Measurements from ENCODE around the gene SDR42E1. TPM values are rescaled to one million over a fixed set of nuclear protein-coding genes. Genes with fewer than 3 reads are reported as not detected.
A peak's percentile ranks its signal among the peaks of the same experiment; 100 is the strongest.

SDR42E1 gene
- polyA plus RNA-seq, 1 donor, result 18.6 TPM

GRCh38 chr16:81942007-81942601 lies 69.2 kb downstream of the SDR42E1 start:
- no peaks in the 10 kb centered on the region for H3K27me3 ChIP-seq (ENCODE audit: control insufficient read depth, insufficient read depth, low read length)
- no peaks in the 10 kb centered on the region for H3K4me1 ChIP-seq (ENCODE audit: control insufficient read depth, insufficient read depth, low read length)
- WGBS (ENCODE audit: insufficient coverage, low lambda C conversion rate), result no CpG with 5 or more reads among the region's 7 CpGs
- DNase-seq, result no peak
- no peak overlapping the region for H3K4me3 ChIP-seq (ENCODE audit: low read length)
- H3K27ac ChIP-seq (ENCODE audit: low read length), result no peak overlapping the region
- H3K36me3 ChIP-seq (ENCODE audit: control insufficient read depth, insufficient read depth, low read length), result no peaks in the 10 kb centered on the region
- H3K9me3 ChIP-seq (ENCODE audit: control insufficient read depth, low read depth, low read length), result no peaks in the 10 kb centered on the region

GRCh38 chr16:81940781-81941560 lies 70.3 kb downstream of the SDR42E1 start:
- WGBS (ENCODE audit: insufficient coverage, low lambda C conversion rate), result no CpG with 5 or more reads among the region's 3 CpGs
- no peaks in the 10 kb centered on the region for H3K27me3 ChIP-seq (ENCODE audit: control insufficient read depth, insufficient read depth, low read length)
- no peaks in the 10 kb centered on the region for H3K36me3 ChIP-seq (ENCODE audit: control insufficient read depth, insufficient read depth, low read length)
- no peak overlapping the region for H3K4me3 ChIP-seq (ENCODE audit: low read length)
- H3K27ac ChIP-seq (ENCODE audit: low read length), result no peak overlapping the region
- DNase-seq, result peak; percentile 16 to 53
- no peaks in the 10 kb centered on the region for H3K4me1 ChIP-seq (ENCODE audit: control insufficient read depth, insufficient read depth, low read length)
- no peaks in the 10 kb centered on the region for H3K9me3 ChIP-seq (ENCODE audit: control insufficient read depth, low read depth, low read length)

GRCh38 chr16:81939164-81940056 lies 71.9 kb downstream of the SDR42E1 start:
- H3K4me3 ChIP-seq (ENCODE audit: low read length), result no peak overlapping the region
- no peak overlapping the region for H3K27ac ChIP-seq (ENCODE audit: low read length)
- H3K36me3 ChIP-seq (ENCODE audit: control insufficient read depth, insufficient read depth, low read length), result no peaks in the 10 kb centered on the region
- WGBS (ENCODE audit: insufficient coverage, low lambda C conversion rate), result 50% methylated on average over 2 of the region's 7 CpGs
- no peaks in the 10 kb centered on the region for H3K27me3 ChIP-seq (ENCODE audit: control insufficient read depth, insufficient read depth, low read length)
- H3K4me1 ChIP-seq (ENCODE audit: control insufficient read depth, insufficient read depth, low read length), result no peaks in the 10 kb centered on the region
- DNase-seq, result no peak
- no peaks in the 10 kb centered on the region for H3K9me3 ChIP-seq (ENCODE audit: control insufficient read depth, low read depth, low read length)

Other genes starting within 250 kb of the SDR42E1 start
- gene PLCG2, start 232.2 kb downstream of the SDR42E1 start, polyA plus RNA-seq, result 20.4 TPM
- 69.5 TPM for gene HSD17B2, start 23.8 kb upstream of the SDR42E1 start, polyA plus RNA-seq
- gene MPHOSPH6, start 158.8 kb upstream of the SDR42E1 start, polyA plus RNA-seq, result 30.5 TPM

Measured in large intestine (tissue), 3 donors.